Smooth muscle cell (in vitro differentiated cells): ENCODE data around the gene SELP. TPM values are rescaled to one million over a fixed set of nuclear protein-coding genes. Genes with fewer than 3 reads are reported as not detected.

Experiments used
- DNase-seq: peaks from one replicate; lab custom pipeline; 2025; ENCODE audit not compliant: unreplicated experiment; lab: John Stamatoyannopoulos, UW
- H2AFZ ChIP-seq: fragments of 200-600 bp; sonication (generic); 2 replicates; pipeline ENCODE4 v1.6.0; 2016; ENCODE audit warnings: antibody characterized with exemption, low read depth, mild to moderate bottlenecking
- H3F3A ChIP-seq: fragments of 200-600 bp; sonication (generic); 2 replicates; pipeline ENCODE4 v1.6.0; 2017; ENCODE audit warnings: antibody characterized with exemption, low read depth
- H3K27ac ChIP-seq: fragments of 200-600 bp; sonication (generic); 2 replicates; pipeline ENCODE4 v1.5.1; 2016; ENCODE audit warnings: low read depth, mild to moderate bottlenecking
- H3K27me3 ChIP-seq: fragments of 200-600 bp; sonication (generic); 2 replicates; pipeline ENCODE4 v1.6.1; 2016; ENCODE audit warnings: low read depth, mild to moderate bottlenecking
- H3K36me3 ChIP-seq: fragments of 200-600 bp; sonication (generic); 2 replicates; pipeline ENCODE4 v1.5.1; 2016; ENCODE audit warnings: low read depth
- H3K4me1 ChIP-seq: fragments of 200-600 bp; sonication (generic); 2 replicates; pipeline ENCODE4 v1.5.1; 2016; ENCODE audit warnings: low read depth
- H3K4me2 ChIP-seq: fragments of 200-600 bp; sonication (generic); 2 replicates; pipeline ENCODE4 v1.6.0; 2016; ENCODE audit warnings: mild to moderate bottlenecking
- H3K4me3 ChIP-seq: fragments of 200-600 bp; sonication (generic); 2 replicates; pipeline ENCODE4 v1.5.1; 2016; ENCODE audit warnings: mild to moderate bottlenecking
- H3K79me2 ChIP-seq: fragments of 200-600 bp; sonication (generic); 2 replicates; pipeline ENCODE4 v1.6.0; 2016; ENCODE audit warnings: low read depth, mild to moderate bottlenecking
- H3K9ac ChIP-seq: fragments of 200-600 bp; sonication (generic); 2 replicates; pipeline ENCODE4 v1.6.0; 2016; ENCODE audit warnings: low read depth
- H3K9me3 ChIP-seq: fragments of 200-600 bp; sonication (generic); replicated peaks from 2 replicates; pipeline ENCODE4 v1.5.1; 2016; ENCODE audit warnings: low read depth
- H4K20me1 ChIP-seq: fragments of 200-600 bp; sonication (generic); 2 replicates; pipeline ENCODE4 v1.6.0; 2016; ENCODE audit warnings: low read depth
- WGBS: methylation state at CpG from one replicate; pipeline ENCODE4 v1.1.7; 2016; ENCODE audit warnings: low lambda C conversion rate; 5-methylcytosine and 5-hydroxymethylcytosine counted together
- polyA plus RNA-seq: library from polyadenylated mRNA; unstranded; fragments of >200 nt; fragmentation: Nextera tagmentation; extraction: Ambion mirVana; gene quantifications from 2 replicates; pipeline ENCODE4 v1.2.1, GENCODE V29; 2016
- total RNA-seq: library from RNA; depleted of rRNA; stranded (reverse); fragments of >200 nt; gene quantifications from 2 replicates; pipeline ENCODE4 v1.2.3, GENCODE V29; 2014
- TF ChIP-seq, protein P1 (sequence below): fragments of 200-600 bp; sonication (generic); IDR thresholded peaks from 2 replicates; pipeline ENCODE4 v1.5.1; 2017; ENCODE audit warnings: borderline replicate concordance, mild to moderate bottlenecking, antibody characterized with exemption; ENCODE audit not compliant: insufficient read depth, poor library complexity, severe bottlenecking

SELP gene
- total and polyA plus RNA-seq, 2 experiments from 2014 or later = not detected

DNA sequence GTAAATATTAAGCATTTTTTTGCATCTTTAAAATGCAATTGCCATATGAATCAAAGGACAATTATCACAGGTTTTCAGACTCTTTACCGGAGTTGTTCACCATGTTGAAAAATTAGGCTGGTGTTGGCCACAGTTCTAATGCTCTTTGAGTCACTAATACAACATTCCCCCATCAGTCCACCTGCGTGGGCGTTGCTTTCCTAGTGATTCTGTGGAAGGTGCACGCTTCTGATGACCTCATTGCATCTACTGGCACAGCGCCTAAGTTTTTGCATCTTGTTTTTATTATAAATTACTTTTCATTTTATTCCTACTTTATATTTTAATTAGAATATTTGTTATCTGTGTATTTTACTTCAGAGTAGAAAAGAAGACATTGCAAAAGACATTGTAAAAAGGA is 39.0 kb downstream of the SELP start:
- no peak for DNase-seq

DNA sequence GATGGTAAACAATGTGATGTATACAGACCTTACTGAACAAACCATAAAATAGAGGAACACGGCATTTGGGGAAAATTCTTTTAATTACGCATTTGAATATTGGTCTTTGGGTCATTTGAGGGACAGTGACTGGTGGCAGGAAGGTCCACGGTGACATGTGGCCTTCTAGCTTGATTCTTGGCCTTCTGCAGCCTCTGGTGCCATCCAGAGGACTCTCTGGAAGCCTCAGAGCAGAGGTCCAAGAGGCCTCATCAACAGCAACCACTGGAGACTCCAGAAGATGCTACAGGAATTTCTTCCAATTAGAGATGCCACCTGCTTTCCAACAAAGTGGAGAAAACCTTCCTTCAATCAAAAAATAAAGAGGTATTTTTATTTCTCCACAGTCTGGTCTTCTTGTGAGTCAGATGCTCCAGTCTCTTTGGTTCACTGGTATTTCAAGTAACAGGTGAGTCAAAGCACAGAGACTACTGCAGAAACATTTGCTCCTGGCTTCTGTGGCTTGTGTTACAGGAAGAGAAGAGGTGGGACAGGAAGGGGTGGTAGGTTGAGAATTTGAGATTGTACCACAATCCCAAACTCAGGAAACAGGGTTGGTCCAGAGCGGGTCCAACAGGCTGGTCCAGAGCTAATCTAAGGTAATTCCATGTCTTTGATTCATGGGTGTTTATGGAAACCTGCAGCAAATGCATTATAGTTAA is 41.0 kb downstream of the SELP start:
- no peaks in the 10 kb centered on the region for H3K9me3 ChIP-seq
- H3K27ac ChIP-seq = no peak overlapping the region
- WGBS = 89% methylated on average over 4 of the region's 4 CpGs
- TF ChIP-seq, protein P1, sequence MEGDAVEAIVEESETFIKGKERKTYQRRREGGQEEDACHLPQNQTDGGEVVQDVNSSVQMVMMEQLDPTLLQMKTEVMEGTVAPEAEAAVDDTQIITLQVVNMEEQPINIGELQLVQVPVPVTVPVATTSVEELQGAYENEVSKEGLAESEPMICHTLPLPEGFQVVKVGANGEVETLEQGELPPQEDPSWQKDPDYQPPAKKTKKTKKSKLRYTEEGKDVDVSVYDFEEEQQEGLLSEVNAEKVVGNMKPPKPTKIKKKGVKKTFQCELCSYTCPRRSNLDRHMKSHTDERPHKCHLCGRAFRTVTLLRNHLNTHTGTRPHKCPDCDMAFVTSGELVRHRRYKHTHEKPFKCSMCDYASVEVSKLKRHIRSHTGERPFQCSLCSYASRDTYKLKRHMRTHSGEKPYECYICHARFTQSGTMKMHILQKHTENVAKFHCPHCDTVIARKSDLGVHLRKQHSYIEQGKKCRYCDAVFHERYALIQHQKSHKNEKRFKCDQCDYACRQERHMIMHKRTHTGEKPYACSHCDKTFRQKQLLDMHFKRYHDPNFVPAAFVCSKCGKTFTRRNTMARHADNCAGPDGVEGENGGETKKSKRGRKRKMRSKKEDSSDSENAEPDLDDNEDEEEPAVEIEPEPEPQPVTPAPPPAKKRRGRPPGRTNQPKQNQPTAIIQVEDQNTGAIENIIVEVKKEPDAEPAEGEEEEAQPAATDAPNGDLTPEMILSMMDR = no peak
- no peaks in the 10 kb centered on the region for H4K20me1 ChIP-seq
- H3K9ac ChIP-seq = no peak overlapping the region
- H3K79me2 ChIP-seq = no peaks in the 10 kb centered on the region
- H3F3A ChIP-seq = no peaks in the 10 kb centered on the region
- H3K4me1 ChIP-seq = no peaks in the 10 kb centered on the region
- H3K36me3 ChIP-seq = no peaks in the 10 kb centered on the region
- no peak for DNase-seq
- no peak overlapping the region for H2AFZ ChIP-seq
- H3K4me2 ChIP-seq = no peak overlapping the region
- peaks cover 20% of the 10 kb centered on the region for H3K27me3 ChIP-seq
- H3K4me3 ChIP-seq = no peak overlapping the region

More for the DNA sequence above, 39.0 kb downstream of the SELP start:
- peaks cover 34% of the 10 kb centered on the region for H3K27me3 ChIP-seq
- no peaks in the 10 kb centered on the region for H3K4me1 ChIP-seq
- H3K9ac ChIP-seq = no peak overlapping the region
- H4K20me1 ChIP-seq = no peaks in the 10 kb centered on the region
- no peak overlapping the region for H3K27ac ChIP-seq
- H3F3A ChIP-seq = no peaks in the 10 kb centered on the region
- no peak overlapping the region for H2AFZ ChIP-seq
- H3K36me3 ChIP-seq = no peaks in the 10 kb centered on the region
- WGBS = 88% methylated on average over 5 of the region's 5 CpGs
- no peak overlapping the region for H3K4me2 ChIP-seq
- TF ChIP-seq, protein P1 = no peak
- no peaks in the 10 kb centered on the region for H3K79me2 ChIP-seq
- no peak overlapping the region for H3K4me3 ChIP-seq
- H3K9me3 ChIP-seq = no peaks in the 10 kb centered on the region

DNA sequence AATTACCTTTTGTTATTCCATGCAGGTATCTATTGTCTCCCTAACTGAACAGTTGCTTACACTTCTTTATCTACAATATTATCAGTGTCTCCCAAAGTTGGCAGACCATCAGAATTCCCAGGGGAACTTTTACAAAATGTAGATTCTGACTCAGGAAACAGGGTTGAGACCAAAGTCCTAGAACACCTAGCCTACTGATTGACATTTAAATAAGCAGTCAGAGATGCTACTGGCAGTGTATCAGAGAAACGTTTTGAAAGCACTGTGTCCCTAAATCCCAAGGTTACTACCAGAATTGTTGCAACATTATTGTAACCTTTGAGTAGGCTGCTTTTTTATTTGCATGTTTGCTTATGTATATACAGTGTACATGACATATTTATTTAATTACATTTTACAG is 41.8 kb downstream of the SELP start:
- Histone ChIP-seq H3K36me3 (no peaks in the 10 kb centered on the region), H2AFZ (no peak overlapping the region), H3F3A (no peaks in the 10 kb centered on the region), H3K27ac (no peak overlapping the region), H3K9me3 (no peaks in the 10 kb centered on the region), H4K20me1 (no peaks in the 10 kb centered on the region), H3K4me3 (no peak overlapping the region), H3K4me1 (no peaks in the 10 kb centered on the region), H3K9ac (no peak overlapping the region), H3K4me2 (no peak overlapping the region), H3K79me2 (no peaks in the 10 kb centered on the region), H3K27me3 (peaks cover 16% of the 10 kb centered on the region)
- TF ChIP-seq, protein P1 = no peak
- 55% methylated on average over 1 of the region's 1 CpG for WGBS
- no peak for DNase-seq
